Measurements from ENCODE around the gene POU3F2.

The POU3F2 gene

GRCh38 chr6:98841621-98842341 is 7.4 kb downstream of the POU3F2 start:
- no peak for DNase-seq
- in situ Hi-C loops (cut with MboI; ENCODE audit: low pct_unique_long_range_greater_than_20kb, low sequenced_read_pairs), result no loop called here

GRCh38 chr6:98842342-98843180 is 8.2 kb downstream of the POU3F2 start:
- DNase-seq, result no peak
- in situ Hi-C loops (cut with MboI; ENCODE audit: low pct_unique_long_range_greater_than_20kb, low sequenced_read_pairs), result no loop called here

DNA sequence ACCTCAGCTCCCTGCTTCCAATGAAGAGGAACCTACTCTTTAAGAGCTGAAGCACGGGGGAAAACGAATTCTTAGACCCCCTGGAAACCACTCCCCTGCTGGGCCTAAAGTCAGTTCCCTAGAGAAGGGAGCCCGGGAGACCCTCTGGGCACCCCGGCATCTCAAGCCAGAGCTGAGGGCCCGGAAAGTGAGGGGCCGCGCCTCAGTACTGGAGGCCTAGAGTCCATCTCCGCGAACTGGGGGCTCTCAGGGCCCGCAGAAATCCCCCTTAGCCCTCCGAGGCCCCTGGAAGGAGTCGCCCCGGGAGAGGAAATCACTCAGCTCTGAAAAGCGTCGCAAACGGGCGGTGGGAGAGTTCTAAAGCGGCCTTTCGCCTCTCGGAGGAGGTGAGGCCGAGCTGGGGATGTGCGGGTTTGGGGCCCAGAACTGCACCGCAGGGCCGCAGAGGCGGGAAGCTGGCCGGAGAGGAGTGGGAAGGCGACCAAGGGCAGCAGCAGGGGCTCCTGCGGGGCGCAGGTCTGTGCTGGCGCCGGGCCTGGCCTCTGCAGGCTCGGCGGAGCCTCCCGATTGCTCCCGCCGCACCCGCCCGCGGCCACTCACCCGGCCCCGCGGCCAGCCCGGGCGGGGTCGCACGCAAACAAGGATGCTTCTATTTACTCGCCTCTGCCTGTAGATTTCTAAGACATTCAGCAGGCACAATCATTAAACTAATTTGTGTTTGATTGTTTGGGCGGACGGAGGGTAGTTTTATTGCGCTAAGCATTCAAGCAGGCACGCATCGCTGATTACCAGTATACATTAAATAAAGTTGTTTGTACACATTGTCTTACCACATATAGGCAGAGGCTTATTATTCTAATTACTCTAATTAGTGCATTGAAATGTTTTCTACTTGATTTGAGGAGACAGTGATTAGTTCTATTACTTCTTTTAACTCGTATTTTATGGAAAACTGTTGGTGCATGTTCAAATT is 9.2 kb downstream of the POU3F2 start:
- no peak for DNase-seq
- in situ Hi-C loops (cut with MboI; ENCODE audit: low pct_unique_long_range_greater_than_20kb, low sequenced_read_pairs), result no loop called here

GRCh38 chr6:98844244-98845210 is 10.2 kb downstream of the POU3F2 start:
- in situ Hi-C loops (cut with MboI; ENCODE audit: low pct_unique_long_range_greater_than_20kb, low sequenced_read_pairs), result no loop called here
- DNase-seq, result no peak

DNA sequence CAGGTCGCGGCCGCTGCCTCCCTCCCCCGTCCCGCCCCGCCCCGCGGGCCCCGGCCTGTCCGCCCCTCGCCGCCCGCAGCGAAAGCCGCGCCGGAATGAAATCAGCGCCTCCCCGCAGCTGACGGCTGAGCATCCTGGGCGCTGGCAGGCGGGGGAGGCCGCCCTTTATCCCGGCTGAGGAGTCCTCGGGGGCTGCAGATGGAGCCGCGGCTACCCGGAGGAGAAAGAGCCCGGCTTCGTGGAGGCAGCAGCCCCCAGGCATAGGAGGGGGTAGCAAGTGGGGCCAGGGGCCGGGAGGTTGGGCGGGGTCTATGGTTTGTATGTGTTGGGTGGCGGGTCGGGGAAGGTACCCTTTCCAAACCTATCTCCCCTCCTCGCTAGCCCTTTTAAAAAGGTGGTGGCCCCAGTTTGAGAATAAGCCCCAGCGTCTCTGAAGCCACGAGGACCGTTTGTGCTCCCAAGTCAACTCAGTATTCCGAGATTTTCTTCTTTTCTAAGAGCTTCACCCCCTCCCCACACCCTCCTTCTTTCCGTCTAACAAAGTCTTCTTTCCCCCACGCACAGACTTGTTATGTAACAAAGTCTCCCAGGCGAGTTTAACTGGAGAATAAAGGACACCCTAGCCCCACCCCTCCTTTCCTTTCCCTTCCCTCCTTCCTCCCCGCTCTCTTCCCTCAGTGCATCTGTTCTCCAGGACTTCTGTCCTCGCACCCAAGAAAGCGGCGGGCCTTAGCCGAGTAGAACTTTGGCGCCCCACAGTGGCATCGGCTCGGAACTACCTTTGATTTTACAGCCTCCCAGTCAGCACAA is 11.0 kb downstream of the POU3F2 start:
- in situ Hi-C loops (cut with MboI; ENCODE audit: low pct_unique_long_range_greater_than_20kb, low sequenced_read_pairs), result no loop called here
- DNase-seq, result peak; percentile 79

GRCh38 chr6:98846021-98846380 is 11.6 kb downstream of the POU3F2 start:
- in situ Hi-C loops (cut with MboI; ENCODE audit: low pct_unique_long_range_greater_than_20kb, low sequenced_read_pairs), result no loop called here
- DNase-seq, result no peak

- in situ Hi-C loops (cut with MboI; ENCODE audit: low pct_unique_long_range_greater_than_20kb, low sequenced_read_pairs), result no loop called here
- DNase-seq, result no peak
Observed at GRCh38 chr6:98847416-98847778, 13.0 kb downstream of the POU3F2 start.

- in situ Hi-C loops (cut with MboI; ENCODE audit: low pct_unique_long_range_greater_than_20kb, low sequenced_read_pairs), result no loop called here
- no peak for DNase-seq
Observed at GRCh38 chr6:98847779-98848538, 13.6 kb downstream of the POU3F2 start.

DNA sequence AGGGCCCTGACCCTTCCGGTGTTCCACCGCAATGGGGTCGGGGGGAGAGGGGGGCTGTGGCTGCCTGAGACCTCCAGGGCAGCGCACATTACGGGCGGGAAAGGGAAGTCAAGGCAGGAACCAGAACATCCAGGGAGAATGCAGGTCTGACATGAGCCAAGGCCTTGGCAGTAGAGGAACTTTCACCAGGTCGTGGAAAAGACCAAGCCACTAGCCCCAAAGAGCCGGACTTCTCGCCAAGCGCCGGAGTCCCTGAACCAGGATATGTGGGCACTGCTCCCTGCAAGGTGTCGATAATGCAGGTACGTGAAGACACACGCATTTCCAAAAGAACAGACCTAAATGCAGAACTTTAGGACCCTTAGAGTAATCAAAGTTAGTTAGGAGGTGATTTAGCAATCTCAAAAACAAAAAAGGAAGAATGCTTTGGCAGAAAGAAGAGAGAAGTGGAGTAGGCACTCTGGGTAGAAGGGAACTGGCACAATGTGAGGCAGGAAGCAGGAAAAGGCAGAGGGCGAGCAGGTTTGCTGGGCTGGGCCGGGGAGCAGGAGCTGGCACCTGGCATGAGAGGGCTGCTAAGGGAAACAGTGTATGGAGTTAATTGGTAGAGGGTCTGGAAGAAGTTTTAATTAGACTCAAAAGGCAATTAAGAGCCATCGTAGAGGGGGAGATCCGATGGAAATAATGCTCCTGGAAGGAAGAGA is 14.3 kb downstream of the POU3F2 start:
- in situ Hi-C loops (cut with MboI; ENCODE audit: low pct_unique_long_range_greater_than_20kb, low sequenced_read_pairs), result no loop called here
- no peak for DNase-seq

DNA sequence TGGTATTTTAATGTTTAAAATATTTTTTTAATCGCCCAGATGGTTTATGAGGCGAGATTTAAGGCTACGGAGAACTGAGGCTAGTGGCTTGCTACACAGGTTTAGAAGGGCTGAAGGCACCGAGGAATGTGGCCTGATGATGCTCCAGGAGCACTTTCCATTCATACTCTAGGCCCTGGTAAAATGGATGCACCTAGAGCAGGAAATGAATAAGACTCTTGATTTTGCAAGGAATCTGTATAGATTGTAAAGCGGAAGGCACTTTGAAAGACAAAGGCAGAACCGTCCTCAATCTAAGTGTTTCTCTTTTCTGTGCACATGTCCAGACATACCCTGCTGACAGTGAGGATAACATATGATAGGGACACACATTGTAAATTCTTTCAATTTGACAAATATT is 30.1 kb downstream of the POU3F2 start:
- DNase-seq, result no peak
- in situ Hi-C loops (cut with MboI; ENCODE audit: low pct_unique_long_range_greater_than_20kb, low sequenced_read_pairs), result no loop called here

GRCh38 chr6:98871057-98871456 is 36.7 kb downstream of the POU3F2 start:
- in situ Hi-C loops (cut with MboI; ENCODE audit: low pct_unique_long_range_greater_than_20kb, low sequenced_read_pairs), result no loop called here
- DNase-seq, result no peak

GRCh38 chr6:98871821-98872220 is 37.4 kb downstream of the POU3F2 start:
- DNase-seq, result no peak
- in situ Hi-C loops (cut with MboI; ENCODE audit: low pct_unique_long_range_greater_than_20kb, low sequenced_read_pairs), result no loop called here

DNA sequence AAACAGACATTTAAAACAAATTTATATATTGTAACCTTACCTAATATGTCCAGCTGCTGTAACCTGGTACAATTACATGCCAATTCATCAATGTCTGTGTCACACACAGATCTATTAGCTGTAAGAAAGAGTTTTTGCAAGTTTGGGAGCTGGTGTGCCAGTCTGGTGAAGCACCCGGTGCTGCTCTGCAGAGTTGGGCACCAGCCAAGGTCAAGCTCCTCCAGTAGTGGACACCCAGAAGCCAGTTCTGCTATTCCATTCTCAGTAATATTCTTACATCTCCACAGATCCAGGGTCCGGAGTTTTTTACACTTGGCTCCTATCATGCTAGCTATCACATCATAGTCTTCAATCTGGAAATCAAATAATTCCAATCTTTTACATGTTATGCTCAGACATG is 41.0 kb downstream of the POU3F2 start:
- in situ Hi-C loops (cut with MboI; ENCODE audit: low pct_unique_long_range_greater_than_20kb, low sequenced_read_pairs), result no loop called here
- DNase-seq, result no peak

GRCh38 chr6:98877250-98877649 is 42.9 kb downstream of the POU3F2 start:
- no peak for DNase-seq
- in situ Hi-C loops (cut with MboI; ENCODE audit: low pct_unique_long_range_greater_than_20kb, low sequenced_read_pairs), result no loop called here

GRCh38 chr6:98880486-98880885 is 46.1 kb downstream of the POU3F2 start:
- in situ Hi-C loops (cut with MboI; ENCODE audit: low pct_unique_long_range_greater_than_20kb, low sequenced_read_pairs), result no loop called here
- no peak for DNase-seq

DNA sequence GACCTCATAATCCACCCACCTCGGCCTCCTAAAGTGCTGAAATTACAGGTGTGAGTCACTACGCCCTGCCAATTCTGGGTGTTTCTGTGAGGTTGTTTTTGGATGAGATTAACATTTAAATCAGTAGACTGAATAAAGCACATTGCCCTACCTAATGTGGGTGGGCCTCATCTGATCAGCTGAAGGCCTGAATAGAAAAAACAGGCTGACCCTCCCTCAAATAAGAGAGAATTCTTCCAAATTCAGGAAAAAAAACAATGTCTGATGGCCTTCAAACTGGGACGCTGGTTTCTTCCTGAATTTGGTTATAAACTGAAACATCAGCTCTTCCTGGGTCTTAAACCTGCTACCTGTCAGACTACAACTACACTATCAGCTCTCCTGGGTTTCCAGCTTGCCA is 51.0 kb downstream of the POU3F2 start:
- in situ Hi-C loops (cut with MboI; ENCODE audit: low pct_unique_long_range_greater_than_20kb, low sequenced_read_pairs), result no loop called here
- DNase-seq, result no peak

- in situ Hi-C loops (cut with MboI; ENCODE audit: low pct_unique_long_range_greater_than_20kb, low sequenced_read_pairs), result no loop called here
- no peak for DNase-seq
Observed at GRCh38 chr6:98887650-98888049, 53.3 kb downstream of the POU3F2 start.

Data from KBM-7 (cell line).